Measurements from ENCODE around the gene KBTBD12. TPM values are rescaled to one million over a fixed set of nuclear protein-coding genes. Genes with fewer than 3 reads are reported as not detected.

KBTBD12 gene
- total RNA-seq, 1 experiment from 2014 or later = not detected

DNA sequence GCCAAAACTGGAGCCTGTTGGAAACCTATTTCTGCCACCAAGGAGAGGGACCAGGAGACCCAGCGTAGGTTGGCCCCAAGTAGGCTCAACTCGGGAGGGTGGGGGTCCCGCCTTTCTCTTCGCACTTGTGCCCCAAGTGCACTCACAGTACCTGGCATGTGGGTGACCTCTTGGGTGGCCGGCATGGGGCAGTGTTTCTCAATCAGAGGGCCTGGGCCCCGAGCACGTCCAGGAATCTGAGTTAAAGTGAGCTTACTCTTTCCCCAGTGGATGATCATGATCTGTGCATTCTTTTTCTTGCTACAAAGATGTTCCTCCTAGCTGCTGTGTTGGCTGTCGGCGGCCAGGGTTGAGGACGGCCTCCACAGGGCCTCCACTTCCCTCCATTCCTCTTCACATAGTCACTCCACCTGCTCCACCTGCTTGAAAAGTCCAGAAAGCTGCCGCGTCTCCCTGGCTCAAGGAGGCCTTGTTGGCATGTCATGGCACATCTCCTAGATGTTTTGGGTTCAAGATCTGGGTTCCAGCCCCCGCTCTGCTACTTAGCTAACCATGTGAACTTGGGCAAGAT is 70.7 kb downstream of the KBTBD12 start:
- DNase-seq (ENCODE audit: low spot score) = no peak

DNA sequence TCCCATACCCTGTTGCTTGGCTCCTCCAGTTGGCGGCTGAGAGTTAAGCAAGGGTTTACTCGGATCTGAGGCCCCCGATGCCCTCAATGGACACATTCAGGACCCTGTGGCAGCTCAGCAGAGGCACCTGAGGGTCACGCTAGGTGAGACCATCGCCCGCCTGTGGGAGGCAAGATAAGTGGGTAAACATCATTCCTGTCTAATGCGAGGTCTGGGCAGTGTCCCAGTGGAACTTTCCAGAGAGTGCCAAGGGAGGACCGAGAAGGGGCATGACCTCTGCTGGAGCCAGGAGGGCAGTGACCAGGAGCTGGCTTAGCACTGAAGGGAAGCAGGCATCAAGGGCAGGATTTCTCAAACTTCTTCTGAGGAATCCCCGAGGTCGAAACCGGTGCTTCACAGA is 71.8 kb downstream of the KBTBD12 start:
- no peak for DNase-seq (ENCODE audit: low spot score)

DNA sequence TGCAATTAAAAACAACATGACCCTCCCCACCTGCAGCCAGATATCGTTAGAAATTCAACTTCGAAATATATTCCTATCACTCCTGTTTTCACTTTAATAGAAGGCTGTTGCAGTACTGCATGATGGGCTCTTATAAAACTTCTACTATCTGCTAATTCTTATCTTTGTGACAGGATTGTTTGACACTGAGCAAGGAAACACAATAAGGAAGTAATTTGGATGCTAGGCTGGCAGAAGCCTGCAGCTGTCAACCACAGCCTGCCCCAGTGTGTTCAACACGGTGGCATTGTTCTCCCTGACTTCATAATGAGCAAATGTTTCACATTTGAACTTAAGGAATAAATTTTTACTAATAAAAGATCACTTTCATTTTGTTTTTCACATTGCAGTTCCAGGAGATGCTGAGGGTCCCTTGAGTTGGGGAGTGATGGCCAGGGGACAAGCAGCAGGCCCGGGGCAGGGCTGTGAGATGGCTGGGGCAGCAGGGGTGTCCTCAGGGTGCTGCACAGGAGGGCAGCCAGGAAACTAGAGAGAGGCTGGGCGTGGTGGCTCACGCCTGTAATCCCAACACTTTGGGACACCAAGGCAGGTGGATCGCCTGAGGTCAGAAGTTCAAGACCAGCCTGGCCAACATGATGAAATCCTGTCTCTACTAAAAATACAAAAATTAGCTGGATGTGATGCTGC is 72.4 kb downstream of the KBTBD12 start:
- no peak for DNase-seq (ENCODE audit: low spot score)

DNA sequence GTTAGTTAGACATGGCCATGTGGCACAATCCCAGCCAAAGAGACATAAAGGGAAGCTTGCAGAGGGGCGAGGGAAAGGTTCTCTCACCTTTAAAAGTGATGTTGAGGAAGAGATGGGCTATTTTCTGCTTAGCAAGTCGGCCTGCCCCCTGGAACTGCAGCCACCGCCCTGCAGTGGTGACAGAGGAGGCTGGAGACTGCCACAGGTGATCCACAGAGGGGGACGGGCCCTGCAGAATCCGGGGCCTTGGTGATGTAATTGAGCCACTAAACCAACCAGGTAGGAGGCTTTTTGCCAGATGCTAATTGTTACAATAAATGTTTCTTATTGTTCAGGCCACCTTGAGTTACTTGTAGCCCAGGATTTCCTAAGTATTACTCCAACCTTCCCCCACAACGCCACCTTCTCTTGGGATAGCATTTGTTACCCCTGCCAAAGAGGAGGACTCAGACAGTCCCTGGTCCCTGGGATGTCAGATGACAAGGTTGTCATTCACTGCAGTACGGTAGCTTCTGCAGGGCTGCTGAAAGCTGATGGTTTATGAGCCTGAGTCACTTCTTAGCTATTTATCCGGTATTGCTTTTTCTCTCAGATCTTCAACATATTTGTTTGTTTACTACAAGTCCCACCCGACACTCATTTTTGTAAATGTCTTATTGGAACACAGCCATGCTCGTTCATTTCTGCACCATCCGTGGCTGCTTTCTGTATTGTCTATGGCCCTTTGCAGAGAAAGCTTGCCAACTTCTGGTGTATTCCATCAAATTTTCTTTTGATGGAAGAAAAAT is 73.9 kb downstream of the KBTBD12 start:
- no peak for DNase-seq (ENCODE audit: low spot score)

DNA sequence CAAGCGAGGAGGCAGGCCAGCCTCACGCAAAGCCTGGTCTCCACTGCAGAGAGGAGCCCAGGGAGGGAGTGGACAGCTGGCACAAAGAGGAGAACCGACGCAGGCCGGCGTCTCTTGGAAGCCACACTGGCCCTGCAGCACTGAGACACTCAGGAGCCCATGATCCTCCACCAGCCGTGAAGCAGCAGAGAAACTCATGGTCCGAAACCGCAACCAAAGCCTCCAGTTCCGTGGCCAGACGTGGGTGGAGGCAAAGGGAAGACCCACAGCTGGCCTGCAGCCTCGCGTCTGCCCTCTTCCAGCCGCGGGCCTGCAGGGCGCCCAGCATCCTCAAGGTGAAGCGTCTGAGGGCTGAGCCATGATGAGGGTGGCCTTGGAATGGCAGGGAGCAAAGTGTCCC is 75.0 kb downstream of the KBTBD12 start:
- DNase-seq (ENCODE audit: low spot score) = no peak

DNA sequence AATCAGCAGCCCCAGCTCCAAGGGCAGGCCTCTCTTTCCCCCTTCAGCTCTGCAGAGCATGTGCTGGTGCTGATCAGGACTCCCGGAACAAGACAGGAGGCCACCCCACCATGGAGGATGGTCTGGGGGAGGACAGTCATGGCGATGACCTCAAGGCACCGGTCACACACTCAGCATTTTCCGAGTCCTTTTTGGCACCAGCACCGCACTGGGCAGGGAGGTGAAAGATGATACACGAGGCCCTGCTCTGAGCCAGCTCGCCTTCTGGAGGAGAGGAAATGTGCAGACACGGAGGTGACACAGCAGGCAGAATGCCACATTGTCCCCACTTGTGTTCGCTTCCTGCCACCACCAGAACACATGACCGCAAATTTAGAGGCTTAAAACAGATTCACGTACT is 75.4 kb downstream of the KBTBD12 start:
- DNase-seq (ENCODE audit: low spot score) = no peak

DNA sequence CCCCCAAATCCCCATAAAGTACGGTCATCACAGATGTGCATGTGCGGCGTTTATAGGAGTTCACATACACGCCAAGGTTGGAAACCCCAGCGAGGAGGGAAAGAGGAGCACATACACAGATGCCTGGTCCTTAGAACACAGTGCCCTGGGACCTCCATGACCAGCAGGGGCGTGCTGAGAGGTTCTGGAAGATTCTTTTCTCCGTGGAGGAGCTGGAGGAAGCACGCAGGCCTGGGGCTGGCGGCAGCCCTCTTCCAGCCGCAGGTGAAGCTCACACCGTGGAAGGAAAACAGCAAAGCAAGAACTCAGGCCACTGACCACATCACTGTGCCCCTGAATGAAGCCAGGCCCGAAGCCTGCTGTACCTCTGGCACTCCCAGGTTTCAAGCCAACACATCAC is 76.2 kb downstream of the KBTBD12 start:
- DNase-seq (ENCODE audit: low spot score) = no peak

DNA sequence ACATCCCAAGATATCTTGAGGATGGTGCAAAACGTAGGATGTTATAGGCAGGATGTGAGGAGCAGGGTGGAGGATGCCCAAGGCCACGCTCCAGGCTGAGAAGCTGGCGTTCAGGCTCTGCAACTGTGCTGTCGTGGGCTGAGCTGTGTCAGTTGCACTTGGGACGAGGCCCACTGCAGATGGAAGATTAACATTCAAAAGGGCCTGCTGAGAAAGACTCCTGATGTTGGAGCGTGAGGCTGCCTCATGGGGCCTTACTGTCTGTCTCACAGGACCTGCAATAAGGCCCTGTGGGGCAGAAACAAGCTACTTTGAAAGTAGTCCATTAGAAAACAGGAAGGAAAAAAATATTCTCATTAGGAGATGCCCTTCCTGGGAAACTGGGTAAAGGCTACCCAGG is 76.6 kb downstream of the KBTBD12 start:
- DNase-seq (ENCODE audit: low spot score) = no peak

DNA sequence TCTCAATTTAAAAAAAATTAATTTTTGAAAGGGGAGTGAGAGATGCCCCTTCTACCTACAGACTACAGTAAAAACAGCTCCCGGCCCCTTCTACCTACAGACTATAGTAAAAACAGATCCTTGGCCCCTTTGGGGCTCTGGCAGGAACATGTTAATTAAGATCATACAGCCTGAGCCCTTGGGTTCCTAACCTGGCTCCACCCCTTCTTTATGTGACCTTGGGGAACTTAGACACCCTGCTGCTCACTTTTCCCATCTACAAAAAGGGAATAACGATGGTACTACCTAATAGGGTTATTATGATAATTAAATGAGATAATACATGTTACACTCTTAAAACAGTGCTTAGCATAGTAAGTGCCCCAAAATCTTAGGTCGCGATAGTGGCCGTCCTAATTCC is 77.1 kb downstream of the KBTBD12 start:
- no peak for DNase-seq (ENCODE audit: low spot score)

DNA sequence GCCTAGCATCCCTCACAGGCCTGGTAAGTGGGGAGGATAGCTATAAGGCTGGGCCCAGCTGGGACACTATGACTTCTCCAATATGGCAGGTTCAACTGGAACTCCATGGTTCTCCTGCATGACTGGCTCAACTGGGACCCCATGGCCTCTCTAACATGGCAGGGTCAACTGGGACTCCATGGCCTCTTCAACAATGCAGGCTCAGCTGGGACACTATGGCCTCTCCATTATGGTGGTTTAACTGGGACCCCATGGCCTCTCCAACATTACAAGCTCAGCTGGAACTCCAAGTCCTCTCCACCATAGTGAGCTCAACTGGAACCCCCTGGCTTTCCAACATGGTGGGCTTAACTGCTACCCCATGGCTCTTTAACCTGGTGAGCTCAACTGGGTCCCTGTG is 79.0 kb downstream of the KBTBD12 start:
- no peak for DNase-seq (ENCODE audit: low spot score)

DNA sequence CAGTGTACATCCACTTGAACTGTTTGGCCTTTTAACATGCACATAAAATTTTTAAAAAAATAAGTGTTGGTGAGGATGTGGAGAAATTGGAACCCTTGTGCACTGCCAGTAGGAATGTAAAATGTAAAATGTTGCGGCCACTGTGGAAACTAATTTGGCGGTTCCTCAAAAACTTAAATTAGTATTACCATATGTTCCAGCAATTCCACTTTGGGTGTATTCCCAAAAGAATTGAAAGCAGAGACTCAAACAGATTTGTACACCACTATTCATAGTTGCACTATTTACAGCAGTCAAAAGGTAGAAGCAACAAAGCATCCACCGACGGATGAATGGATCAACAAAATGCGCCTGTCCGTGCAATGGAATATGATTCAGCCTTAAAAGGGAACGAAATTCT is 82.0 kb downstream of the KBTBD12 start:
- DNase-seq (ENCODE audit: low spot score) = no peak

DNA sequence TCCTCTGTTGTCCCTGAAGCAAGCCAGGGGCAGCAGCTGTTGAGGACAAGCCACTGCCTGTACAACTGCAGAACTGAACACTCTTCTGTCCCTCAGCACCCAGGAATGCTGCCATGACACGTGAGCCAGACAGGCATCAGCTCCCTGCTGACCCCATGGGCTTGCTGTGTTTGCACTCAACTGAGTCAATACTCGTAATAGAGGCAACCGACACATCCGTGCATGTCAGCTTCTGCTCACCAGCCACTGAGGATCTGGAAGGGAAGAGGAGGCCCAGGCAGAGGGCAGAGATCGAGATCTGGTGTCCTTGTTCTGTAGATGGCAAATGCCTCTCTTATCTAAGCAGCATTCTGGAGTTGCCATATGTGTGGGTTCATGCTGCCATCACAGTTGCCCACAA is 82.9 kb downstream of the KBTBD12 start:
- DNase-seq (ENCODE audit: low spot score) = no peak

DNA sequence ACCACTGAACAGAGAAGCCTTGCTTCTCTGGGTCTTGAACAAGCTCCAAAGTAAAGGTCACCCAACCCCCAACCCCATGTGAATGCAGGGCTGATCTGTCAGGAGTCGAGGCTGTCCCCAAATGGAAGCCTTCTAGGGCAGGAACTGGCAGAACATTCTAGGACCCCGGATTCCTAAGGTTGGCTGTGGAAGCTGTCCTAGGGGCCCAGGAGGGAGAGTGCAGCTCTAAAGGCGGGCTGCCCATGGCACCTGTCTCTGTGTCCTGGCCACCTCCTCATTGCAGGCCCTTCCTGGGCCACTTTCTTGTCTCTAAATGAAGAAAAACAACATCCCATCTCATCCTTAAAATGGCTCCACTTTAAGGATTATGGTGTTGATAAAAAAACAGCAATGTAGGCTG is 83.6 kb downstream of the KBTBD12 start:
- no peak for DNase-seq (ENCODE audit: low spot score)

DNA sequence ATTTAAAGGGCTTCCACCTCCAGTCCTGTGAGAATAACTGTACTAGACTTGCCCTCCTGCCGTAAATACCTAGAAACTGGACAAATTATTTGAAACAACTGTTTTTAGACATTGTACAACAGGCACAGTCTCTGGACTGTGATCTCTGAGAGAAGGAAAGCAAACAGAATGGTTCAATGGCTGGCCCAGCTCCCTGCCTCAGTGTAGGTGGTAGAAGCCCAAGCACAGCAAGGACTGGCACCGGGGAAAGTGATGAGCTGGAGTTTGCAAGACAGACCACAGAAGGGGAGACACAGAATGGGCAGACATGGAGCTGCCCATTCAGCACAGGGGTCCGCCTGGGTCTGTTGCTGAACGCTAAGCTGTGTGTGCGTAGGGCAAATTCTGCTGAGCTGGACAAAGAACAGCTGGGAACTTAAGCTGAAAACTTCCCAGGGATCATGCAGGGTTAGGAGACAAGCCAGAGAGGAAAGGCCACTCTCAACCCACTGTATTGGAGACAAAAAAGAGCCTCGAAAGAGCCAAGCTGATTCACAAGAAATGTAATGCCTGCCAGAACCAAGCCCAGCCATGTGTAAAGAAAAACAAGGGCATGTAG is 84.6 kb downstream of the KBTBD12 start:
- DNase-seq (ENCODE audit: low spot score) = no peak

DNA sequence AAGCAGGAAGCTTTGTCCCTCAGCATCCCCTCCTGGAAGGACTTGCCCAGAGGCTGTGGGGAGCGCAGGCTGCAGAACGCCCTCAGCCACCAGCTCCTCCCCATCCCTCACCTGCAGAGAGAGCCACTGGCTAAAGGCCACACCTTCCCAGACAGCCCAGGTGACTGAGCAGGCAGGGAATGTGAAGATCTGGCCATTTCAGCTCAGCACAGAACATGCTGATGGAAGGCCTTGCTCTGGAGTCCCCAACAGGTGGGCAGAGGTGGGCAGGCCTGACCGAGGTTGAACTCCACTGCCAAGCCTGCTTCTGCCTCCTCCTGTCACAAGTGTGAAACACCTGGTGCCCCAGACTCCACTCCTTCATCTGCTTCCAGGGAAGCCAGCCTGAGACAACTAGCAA is 86.5 kb downstream of the KBTBD12 start:
- DNase-seq (ENCODE audit: low spot score) = no peak

DNA sequence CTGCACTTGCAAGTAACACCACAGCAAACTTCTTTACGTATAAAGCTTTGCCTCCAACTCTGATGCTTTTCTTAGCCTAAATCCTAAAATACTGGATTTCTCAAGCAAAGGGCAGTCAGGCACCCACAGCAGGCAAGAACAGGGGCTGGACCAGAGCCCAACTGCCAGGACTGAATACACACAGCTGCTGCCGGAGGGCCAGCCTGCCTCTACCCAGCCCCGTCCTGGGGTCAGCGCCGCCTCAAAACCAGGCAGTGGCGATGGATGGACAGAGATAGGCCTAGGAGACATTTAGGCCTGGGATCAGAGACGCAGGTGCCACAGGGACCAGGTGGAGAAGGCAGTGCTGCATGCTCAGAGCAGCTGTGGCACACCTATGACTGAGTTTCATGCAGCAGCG is 89.6 kb downstream of the KBTBD12 start:
- DNase-seq (ENCODE audit: low spot score) = no peak

DNA sequence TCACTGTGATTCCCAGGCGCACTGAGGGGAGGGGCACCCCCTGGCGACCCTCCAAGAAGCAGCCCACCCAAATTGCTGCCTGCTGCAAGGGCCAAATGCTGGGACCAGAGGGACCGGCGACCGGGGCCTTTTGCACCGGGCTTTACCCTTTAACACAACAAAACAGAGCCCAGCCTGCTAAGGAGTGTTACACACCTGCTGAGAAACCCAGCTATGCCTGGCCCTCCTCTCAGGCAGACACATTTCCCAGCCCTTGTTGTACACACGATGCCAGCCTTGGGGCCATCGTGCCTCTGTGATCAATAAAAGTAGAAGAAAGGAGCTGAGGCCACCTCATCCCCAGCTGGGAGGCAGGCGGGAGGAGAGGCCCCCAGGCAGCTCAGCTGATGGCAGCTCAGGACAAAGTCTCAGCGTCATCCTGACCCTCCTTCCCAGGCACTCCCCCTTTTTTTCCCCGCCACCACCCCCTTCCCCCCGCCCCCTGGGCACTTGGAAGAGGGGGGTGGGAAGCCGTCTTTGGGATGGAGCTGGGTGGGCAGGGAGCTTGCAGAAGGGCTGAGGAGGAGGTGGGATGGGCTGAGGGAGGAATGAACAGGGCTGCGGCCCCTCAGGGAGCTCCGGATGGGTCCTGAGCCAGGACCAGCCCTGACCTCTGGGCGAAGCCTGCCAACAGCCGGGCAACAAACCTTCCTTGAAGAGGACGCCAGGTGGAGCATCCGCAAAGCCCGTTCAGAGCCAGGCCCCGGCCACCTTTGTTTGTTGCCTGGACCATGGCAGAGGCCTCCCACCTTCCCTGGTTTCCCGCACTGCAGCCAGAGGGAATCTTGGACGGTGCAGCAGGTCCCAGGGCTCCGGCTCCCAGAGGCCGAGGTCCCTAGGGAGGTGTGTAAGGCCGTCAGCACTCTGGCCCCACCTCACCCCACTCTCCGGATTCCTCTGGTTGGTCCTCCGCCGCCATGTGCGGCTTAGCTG is 91.3 kb downstream of the KBTBD12 start:
- no peak for DNase-seq (ENCODE audit: low spot score)

DNA sequence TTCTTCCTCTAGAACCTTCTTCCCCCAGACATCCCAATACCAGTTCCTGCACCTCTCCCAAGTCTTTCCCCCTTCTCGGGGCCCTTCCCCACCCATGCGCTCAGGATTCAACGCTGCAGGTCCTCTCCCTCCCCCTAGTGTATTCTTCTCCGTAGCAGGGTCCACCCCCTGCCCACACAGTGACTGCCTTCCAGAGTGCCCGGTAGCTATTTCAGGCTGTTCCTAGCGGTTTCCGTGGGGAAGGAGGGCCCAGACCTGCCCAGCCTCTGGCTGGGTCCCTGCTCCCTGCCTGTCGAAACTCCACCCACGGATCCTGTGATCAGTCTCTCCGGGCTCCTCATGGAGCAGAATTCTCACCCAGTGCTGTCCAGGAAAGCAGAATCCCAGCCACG is 92.0 kb downstream of the KBTBD12 start:
- no peak for DNase-seq (ENCODE audit: low spot score)

DNA sequence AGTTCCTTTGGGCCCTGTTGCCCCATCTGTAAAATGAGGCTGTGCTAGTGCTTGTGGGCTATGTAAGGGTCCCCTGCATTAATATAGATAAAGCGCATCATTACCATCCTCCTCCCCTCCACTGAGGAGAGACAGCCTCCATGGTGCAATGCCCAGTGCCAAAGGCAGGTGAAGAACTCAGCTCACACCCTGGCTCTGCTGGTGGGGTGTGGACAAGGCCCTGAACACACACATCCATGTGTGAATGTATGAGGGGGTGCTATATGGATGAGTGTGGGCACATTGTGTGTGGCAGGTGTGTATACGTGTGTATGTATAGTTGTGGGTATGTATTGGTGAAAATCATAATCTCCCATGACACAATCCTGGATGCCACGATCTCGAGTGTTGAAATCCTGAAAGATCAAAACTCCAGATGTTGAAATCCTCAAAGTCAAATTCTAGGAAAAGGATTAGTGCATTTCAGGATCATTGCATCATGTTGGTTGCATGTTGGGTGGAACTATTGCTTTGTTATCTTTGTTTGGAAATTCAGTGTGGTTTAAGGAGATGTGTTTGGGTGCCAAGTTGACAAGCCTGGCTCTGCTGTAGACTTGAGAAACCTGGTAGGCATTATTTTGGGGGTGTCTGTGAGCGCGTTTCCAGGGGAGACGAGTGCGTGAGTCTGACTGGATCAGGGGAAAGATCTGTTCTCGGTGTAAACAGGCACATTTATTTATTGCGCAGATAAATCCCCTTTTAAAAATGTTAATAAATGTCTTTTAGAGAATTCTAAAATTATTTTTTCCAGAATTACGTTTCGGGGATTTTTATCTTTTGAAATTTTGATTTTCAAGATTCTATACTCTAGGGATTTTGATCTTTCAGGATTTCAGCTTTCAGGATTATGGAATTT is 95.2 kb downstream of the KBTBD12 start:
- peak; percentile 60 for DNase-seq (ENCODE audit: low spot score)

DNA sequence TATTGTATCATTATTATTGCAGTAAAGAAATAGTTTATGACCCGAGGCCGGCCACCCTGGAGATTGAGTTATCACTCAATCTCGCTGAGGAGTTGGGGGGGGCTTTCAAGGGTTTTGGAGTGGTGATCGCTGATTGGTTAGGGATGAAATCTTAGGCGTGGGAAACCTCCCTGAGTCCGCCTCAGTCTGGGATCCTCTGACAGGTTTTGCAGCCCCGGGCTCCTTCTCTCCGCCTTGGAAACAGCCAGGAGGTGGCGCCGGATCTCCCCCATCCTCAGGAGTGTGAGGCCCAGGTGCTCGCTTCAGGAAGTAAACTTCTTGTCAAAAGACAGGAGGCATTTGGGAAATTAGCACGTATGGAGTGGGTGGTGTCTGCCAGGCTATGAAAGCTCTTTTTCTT is 96.1 kb downstream of the KBTBD12 start:
- DNase-seq (ENCODE audit: low spot score) = peak; percentile 31

DNA sequence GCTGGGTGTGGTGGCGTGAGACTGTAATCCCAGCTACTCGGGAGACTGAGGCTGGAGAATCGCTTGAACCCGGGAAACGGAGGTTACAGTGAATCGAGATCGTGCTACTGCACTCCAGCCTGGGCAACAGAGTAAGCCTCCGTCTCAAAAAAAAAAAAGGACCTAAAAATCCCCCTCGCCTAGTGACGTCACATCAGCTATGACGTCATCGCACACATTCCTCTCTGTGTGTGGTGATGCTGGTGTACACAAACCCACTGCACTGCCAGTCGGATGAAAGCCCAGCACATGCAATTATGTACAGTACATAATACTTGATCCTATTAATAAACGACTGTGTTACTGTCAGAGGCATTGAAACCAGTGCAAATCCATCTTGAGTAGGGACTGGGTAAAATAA is 97.0 kb downstream of the KBTBD12 start:
- DNase-seq (ENCODE audit: low spot score) = no peak

Data from H4 (cell line).